Esophagus muscularis mucosa (tissue), 3 donors: ENCODE results near the gene TTC17.

Experiments
- CTCF ChIP-seq, 3 experiments: fragments of 200-600 bp in 2 of 3; fragments of 450-650 bp in 1 of 3; sonication (generic) in 2 of 3; IDR thresholded peaks; one replicate each; pipeline ENCODE4 v1.5.1; 2017 to 2019; ENCODE audit warnings: antibody characterized with exemption in 3 of 3, mild to moderate bottlenecking in 2 of 3, moderate library complexity in 1 of 3
- POLR2A ChIP-seq: fragments of 450-650 bp; IDR thresholded peaks from one replicate; pipeline ENCODE4 v1.6.1; 2017; ENCODE audit warnings: antibody characterized with exemption, moderate library complexity, mild to moderate bottlenecking, low read depth

GRCh38 chr11:43384393-43384792 is 25.7 kb downstream of the TTC17 start:
- no peak for TF ChIP-seq CTCF (IDR thresholded peaks at IDR 0.05)
- TF ChIP-seq POLR2A = no peak
